Ovary (tissue), 3 donors: ENCODE results near the gene PRR18.

Experiments used
- CTCF ChIP-seq, 3 donors: fragments of 450-650 bp in 2 of 3; fragments of 200-600 bp in 1 of 3; IDR thresholded peaks; one replicate each; pipeline versions ENCODE4 v1.5.1 to v1.8.0; 2016 to 2022; ENCODE audit warnings: antibody characterized with exemption in 3 of 3, mild to moderate bottlenecking in 1 of 3
- POLR2A ChIP-seq: fragments of 450-650 bp; IDR thresholded peaks from one replicate; pipeline ENCODE4 v1.6.1; 2017; ENCODE audit warnings: antibody characterized with exemption, mild to moderate bottlenecking, moderate library complexity
- donor health status: DM: no; HTN: no; CAD: no.

- no peak for TF ChIP-seq CTCF (IDR thresholded peaks at IDR 0.05)
- no peak for TF ChIP-seq POLR2A
These were observed 28.9 kb downstream of the PRR18 start for GRCh38 chr6:166279393-166279679.
